Measurements from ENCODE around the gene RGS8.

- TF ChIP-seq CTCF (IDR thresholded peaks at IDR 0.05) (no peak), POLR2A (IDR thresholded peaks at IDR 0.05) (no peak)
Measured at GRCh38 chr1:182646739-182647138, 37.6 kb downstream of the RGS8 start.
